GM19467 (cell line): ENCODE data around the gene AZU1.
"Not testable (repeated sequence)": the region's sequence is repeated elsewhere in the genome, so short reads cannot be mapped to it uniquely, and the experiment has no call there.

Source experiments
- ATAC-seq: cut with Tn5 transposase; IDR thresholded peaks from one replicate; pipeline ENCODE4 v1.9.1; 2021; ENCODE audit warnings: mild to moderate bottlenecking, moderate library complexity; ENCODE audit not compliant: unreplicated experiment

Gene AZU1

DNA sequence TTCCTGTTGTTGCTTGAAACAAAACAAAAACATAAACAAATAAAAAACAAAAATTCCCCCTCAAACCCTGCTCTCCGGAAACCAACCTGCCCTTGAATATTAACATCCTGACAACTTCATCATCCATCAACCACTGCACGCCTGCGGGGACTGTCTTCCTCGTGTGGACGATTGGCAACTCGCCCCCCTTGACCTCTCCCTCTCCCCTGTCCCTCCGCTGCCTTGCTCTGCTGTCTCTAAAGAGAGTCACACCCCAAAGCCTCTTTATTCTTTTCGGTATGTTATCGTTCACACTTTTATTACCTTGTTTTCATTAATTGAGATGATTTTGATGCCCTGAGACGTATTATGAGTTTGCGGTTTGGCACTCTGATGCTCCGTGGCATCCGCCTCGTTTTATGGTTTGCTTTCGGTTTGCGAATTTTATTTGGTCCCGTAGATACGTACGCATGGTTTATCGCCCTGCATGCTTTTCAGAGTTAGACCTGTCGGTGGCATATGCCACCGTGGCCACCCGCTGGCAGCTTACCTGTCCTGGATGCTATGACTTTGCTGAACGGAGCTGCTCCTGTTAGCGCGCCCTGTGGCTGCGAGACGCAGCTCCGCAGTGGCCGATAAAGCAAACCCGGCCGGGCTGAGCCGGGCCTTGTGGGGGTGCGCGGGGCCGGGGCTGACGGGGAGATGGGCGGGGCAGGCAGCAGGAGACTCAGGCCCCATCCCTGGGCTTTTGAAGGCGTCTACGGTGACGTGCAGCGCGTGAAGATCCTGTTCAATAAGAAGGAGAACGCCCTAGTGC lies 19.8 kb upstream of the AZU1 start:
- ATAC-seq: no peak

DNA sequence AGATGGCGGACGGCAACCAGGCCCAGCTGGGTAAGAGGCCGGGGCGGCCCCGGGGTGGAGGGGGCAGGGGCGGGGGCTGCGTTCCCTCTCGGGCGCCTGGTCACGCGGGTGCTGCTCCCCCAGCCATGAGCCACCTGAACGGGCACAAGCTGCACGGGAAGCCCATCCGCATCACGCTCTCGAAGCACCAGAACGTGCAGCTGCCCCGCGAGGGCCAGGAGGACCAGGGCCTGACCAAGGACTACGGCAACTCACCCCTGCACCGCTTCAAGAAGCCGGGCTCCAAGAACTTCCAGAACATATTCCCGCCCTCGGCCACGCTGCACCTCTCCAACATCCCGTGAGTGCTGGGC lies 19.2 kb upstream of the AZU1 start:
- no peak for ATAC-seq

DNA sequence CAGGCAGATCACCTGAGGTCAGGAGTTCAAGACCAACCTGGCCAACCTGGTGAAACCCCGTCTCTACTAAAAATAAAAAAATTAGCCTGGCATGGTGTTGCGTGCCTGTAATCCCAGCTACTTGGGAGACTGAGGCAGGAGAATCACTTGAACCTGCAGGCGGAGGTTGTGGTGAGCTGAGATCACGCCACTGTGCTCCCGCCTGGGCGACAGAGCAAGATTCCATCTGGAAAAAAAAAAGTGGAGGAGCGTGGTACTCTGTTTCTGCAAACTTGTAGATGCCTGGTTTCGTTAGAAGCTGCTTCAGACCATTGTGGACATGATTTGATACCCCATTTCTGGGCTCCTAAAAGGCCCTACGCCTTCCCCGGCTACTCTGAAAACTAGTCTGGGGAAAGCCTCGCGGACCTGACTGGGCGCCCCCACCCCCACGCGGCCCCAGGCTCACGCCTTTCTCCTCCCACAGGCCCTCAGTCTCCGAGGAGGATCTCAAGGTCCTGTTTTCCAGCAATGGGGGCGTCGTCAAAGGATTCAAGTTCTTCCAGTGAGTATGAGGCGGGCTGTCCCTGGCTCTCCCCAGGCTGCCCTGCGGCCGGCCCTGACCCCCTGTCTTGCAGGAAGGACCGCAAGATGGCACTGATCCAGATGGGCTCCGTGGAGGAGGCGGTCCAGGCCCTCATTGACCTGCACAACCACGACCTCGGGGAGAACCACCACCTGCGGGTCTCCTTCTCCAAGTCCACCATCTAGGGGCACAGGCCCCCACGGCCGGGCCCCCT lies 17.4 kb upstream of the AZU1 start:
- no peak for ATAC-seq

DNA sequence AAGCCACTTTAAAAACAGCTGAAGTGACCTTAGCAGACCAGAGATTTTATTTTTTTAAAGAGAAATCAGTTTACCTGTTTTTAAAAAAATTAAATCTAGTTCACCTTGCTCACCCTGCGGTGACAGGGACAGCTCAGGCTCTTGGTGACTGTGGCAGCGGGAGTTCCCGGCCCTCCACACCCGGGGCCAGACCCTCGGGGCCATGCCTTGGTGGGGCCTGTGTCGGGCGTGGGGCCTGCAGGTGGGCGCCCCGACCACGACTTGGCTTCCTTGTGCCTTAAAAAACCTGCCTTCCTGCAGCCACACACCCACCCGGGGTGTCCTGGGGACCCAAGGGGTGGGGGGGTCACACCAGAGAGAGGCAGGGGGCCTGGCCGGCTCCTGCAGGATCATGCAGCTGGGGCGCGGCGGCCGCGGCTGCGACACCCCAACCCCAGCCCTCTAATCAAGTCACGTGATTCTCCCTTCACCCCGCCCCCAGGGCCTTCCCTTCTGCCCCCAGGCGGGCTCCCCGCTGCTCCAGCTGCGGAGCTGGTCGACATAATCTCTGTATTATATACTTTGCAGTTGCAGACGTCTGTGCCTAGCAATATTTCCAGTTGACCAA lies 16.7 kb upstream of the AZU1 start:
- no peak for ATAC-seq

GRCh38 chr19:811506-812048 lies 16.1 kb upstream of the AZU1 start:
- ATAC-seq: no peak

DNA sequence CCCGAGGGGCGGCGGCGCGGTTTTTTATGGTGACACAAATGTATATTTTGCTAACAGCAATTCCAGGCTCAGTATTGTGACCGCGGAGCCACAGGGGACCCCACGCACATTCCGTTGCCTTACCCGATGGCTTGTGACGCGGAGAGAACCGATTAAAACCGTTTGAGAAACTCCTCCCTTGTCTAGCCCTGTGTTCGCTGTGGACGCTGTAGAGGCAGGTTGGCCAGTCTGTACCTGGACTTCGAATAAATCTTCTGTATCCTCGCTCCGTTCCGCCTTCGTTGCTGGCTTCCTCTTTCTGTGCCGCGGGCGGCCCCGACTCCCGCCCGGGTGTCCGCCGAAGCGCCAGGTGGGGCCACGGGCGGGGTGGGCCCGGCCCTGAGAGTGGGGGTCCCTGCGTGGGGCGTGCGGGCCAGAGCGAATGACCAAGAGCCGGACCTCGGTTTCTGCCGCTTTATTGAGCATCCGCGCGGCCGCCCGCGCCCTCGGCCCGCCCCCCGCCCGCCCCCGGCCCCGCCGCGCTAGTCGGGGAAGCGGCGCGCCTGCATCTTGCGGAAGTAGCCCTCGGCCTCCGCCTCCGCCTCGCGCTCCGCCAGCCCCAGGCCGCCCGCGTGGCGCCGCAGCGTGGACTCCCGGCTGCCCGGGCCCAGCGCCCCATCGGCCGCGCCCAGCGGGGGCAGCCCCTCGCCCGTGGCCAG lies 15.4 kb upstream of the AZU1 start:
- ATAC-seq: no peak

- ATAC-seq: no peak
Measured at GRCh38 chr19:812747-813218, 14.9 kb upstream of the AZU1 start.

DNA sequence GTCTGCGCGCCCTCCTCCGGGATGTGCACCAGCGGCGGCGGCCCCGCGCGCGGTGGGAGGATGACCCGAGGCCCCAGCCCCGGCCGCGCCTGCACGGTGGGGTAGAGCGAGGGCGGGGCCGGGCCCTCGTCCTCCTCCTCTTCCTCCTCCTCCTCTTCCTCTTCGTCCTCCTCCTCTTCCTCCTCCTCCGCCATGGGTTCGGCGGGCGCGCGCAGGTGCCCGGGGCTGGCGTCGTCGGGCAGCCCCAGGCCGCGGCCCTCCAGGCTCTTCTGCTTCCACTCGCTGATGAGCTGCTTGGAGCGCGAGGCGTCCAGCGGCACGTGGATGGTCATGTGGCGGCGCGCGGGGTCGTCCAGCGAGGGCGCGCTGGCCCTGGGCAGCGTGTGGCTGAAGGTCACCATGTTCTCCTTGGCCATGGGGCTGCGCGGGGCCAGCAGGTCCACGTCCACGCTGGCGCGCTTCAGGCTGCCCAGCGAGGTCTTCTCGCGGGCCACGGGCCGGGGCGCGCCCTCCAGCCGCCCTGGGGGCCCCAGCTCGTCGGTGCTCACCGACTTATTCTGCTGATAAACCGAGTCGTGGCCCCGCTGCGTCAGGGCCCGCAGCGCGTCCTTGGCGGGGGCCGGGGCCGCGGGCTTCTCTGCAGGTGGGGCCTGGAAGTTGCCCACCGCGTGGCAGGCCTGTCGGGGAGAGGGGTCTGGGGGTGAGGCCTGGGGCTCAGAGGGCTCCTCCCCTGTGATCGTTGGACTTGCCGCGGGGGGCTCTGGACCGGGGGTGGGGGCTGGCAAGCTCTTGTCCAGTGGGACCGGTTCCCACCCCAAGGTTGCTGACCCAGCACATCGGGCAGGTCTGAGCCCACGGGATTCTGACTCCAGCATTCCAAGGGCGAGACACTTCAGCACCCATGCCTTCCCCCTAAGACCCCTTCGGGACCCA lies 14.2 kb upstream of the AZU1 start:
- ATAC-seq: no peak

DNA sequence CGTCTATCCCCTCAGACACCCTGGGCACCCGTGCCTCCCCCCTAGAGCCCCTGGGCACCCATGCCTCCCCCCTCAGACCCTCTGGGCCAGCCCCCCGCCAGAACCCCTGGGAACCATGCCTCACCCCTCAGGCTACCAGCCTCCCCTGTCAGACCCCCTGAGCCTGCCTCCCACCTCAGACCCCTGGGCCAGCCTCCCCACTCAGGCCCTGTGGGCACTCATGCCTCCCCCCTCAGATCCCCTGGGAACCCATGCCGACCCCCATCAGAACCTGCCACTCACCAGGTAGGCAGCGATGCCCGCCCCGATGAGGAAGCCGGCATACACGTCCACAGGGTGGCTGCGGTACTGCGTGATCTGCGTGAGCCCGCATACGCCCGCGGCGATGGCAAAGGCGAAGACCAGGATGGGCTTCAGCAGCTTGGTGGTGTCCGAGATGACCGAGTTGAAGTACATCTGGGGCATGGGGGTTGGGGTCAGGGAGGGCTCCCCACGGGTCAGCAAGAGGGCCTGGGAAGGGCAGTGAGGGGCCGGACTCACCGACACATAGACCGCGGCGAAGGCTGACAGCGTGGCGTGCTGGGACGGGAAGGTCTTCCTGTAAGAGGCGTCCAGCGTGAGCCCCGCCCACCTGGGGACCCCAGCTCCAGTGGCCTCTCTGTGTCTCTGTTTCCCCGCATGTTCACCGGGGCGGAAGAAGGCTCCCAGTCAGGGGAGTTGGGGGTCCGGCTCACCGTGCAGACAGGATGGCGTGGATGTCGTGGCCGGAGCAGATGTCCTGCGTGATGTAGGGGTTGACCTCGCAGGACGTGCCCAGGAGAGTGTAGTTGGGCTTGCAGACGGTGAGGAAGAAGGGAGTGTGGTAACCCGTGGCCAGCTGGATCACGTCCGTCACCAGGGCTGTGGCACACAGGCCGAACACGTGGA lies 13.2 kb upstream of the AZU1 start:
- no peak for ATAC-seq

GRCh38 chr19:815079-815774 lies 12.4 kb upstream of the AZU1 start:
- ATAC-seq: no peak

DNA sequence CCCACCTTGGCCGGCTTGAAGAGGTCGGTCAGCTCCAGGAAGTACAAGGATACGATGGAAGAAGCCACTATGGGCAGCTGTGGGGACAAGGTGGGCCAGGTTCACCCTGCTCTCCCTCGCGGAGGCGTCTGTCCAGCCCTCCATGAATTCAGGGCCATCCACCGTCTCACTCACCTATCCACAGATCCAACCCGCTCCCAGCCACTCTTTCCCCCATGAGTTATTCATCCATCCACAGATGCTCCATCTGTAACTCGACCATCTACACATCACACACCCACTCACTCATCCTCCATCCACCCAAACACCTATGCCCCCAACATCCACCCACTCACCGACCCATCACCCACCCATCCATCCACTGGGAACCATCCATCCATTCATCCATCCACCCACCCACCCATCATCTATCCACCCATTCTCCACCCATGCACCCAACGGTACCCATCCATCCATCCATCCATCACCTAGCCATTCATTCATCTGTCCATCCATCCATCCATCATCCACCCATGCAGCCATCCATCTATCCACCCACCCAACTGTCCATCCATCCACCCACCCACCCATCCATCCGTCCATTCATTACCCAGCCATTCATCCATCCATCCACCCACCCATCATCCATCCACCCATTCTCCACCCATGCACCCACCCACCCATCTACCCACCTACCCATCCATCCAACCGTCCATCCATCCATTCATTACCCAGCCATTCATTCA lies 11.7 kb upstream of the AZU1 start:
- no peak for ATAC-seq

DNA sequence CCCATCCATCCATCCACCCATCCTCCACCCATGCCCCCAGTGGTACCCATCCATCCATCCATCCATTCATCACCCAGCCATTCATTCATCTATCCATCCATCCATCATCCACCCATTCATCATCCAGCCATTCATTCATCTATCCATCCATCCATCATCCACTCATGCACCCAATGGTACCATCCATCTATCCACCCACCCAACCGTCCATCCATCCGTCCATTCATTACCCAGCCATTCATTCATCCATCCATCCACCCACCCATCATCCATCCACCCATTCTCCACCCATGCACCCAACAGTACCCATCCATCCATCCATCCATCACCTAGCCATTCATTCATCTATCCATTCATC lies 11.2 kb upstream of the AZU1 start:
- no peak for ATAC-seq

DNA sequence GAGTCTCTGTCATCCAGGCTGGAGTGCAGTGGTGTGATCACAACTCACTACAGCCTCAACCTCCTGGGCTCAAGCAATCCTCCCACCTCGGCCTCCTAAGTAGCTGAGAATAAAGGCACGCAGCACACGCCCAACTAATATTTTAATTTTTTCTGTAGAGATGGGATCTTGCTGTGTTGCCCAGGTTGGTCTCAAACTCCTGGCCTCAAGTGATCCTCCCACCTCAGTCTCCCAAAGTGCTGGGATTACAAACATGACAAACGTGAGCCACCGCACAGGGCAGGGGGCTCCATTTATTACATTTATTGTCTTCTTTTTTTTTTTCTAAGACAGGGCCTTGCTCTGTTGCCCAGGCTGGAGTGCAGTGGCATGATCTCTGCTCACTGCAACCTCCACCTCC lies 7.4 kb upstream of the AZU1 start:
- not testable (repeated sequence) for ATAC-seq

DNA sequence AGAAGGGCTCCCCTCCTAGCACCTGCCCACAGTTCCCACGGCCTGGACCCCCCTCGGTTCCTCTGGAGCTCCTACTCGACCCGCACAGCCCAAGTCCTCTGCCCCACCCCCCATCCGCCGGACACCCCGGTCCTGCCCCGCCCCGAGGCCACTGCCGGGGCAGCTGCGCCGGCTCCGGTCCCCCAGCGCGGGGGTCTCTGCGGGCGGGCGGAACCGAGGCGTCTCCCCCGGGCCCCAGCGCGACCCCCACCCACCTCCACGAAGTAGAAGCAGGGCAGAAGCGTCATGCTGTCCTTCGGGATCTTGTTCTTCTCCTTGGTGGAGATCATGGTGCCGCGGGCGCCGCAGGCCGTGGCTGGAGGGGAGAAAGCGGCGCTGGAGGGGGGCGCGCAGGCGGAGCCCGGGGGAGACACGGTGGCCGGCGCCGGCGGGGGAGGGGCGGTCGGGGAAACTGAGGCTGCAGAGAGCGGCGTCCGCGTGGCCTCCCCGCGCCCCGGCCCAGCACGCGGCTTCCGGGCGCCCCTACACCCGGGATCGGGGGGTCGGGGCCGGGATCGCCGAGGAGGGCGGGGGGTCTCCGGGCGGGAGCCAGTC lies 6.3 kb upstream of the AZU1 start:
- no peak for ATAC-seq

- ATAC-seq: no peak
Measured at GRCh38 chr19:821825-822503, 5.7 kb upstream of the AZU1 start, which contains the start of gene PLPPR3. Gene PLPPR3, minus strand, starts transcription at chr19:821955. Its CDS starts 396 bp downstream, at chr19:821559.

DNA sequence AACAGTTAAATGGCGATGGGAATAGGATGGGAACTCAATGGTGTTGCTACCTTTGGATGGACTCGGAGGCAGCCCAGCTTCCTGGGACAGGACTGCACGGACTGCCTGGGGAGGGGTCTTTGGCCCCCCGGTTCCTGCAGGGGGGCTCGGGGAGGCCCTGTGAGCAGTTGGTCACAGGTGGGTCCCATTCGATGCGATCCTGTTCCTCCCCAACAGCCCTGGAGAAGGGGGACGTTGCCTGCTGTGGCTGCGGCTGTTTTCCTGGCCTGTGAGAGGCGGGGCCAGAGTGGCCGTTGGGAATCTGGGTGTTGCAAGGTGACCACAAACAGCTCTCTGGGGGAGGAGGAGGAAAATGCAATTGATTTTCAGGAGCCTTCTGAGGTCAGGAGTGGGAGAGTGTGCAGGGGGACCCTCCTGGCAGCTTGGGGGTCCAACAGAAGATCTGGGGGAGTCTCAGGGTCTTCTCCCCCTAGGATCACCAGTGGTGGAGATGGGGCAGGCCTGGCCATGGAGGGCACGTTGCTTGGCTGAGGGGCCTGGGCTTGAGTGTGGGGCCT lies 4.0 kb upstream of the AZU1 start:
- no peak for ATAC-seq
